DND-41 (cell line): ENCODE data around the gene ITGB7.

Experiments used
- ATAC-seq: fragments of 200-7000 bp; cut with Tn5 transposase; 3 replicates; pipeline ENCODE4 v1.9.1; 2021; ENCODE audit warnings: low read depth; ENCODE audit not compliant: insufficient read depth
- DNase-seq: peaks from one replicate; pipeline ENCODE4 v3.0.0-alpha.2; 2020
- H2AFZ ChIP-seq: 2 replicates; pipeline ENCODE4 v1.6.0; 2012; ENCODE audit warnings: low read depth, low read length
- H3K27ac ChIP-seq: 2 replicates; pipeline ENCODE4 v1.5.1; 2012; ENCODE audit warnings: low read length, inconsistent platforms
- H3K27me3 ChIP-seq: fragments of 200-600 bp; sonication (generic); 2 replicates; pipeline ENCODE4 v1.6.0; 2012; ENCODE audit warnings: low read length, mild to moderate bottlenecking, inconsistent platforms; ENCODE audit not compliant: insufficient read depth, poor library complexity
- H3K36me3 ChIP-seq: 2 replicates; pipeline ENCODE4 v1.5.1; 2012; ENCODE audit warnings: low read length, inconsistent platforms; ENCODE audit not compliant: insufficient read depth
- H3K4me1 ChIP-seq: 2 replicates; pipeline ENCODE4 v1.5.1; 2012; ENCODE audit warnings: mild to moderate bottlenecking, low read length; ENCODE audit not compliant: insufficient read depth
- H3K4me2 ChIP-seq: 2 replicates; pipeline ENCODE4 v1.6.0; 2012; ENCODE audit warnings: mild to moderate bottlenecking, moderate library complexity, low read length, inconsistent platforms; ENCODE audit not compliant: insufficient read depth
- H3K4me3 ChIP-seq, 2 experiments: fragments of 200-600 bp in 1 of 2; shearing (Covaris generic) in 1 of 2; 2 replicates each; pipeline ENCODE4 v1.5.1; 2012 to 2016; ENCODE audit warnings: inconsistent platforms in 2 of 2, low read length in 2 of 2, mild to moderate bottlenecking in 2 of 2, low read depth in 1 of 2, moderate library complexity in 1 of 2
- H3K79me2 ChIP-seq: 2 replicates; pipeline ENCODE4 v1.6.0; 2012; ENCODE audit warnings: low read length, inconsistent platforms; ENCODE audit not compliant: insufficient read depth
- H3K9ac ChIP-seq: 2 replicates; pipeline ENCODE4 v1.6.0; 2012; ENCODE audit warnings: low read depth, mild to moderate bottlenecking, inconsistent platforms, low read length, moderate library complexity
- H3K9me3 ChIP-seq: 2 replicates; pipeline ENCODE4 v1.5.1; 2012; ENCODE audit warnings: low read length, moderate library complexity, mild to moderate bottlenecking, inconsistent platforms; ENCODE audit not compliant: insufficient read depth, severe bottlenecking
- H4K20me1 ChIP-seq: 2 replicates; pipeline ENCODE4 v1.6.0; 2012; ENCODE audit warnings: low read length; ENCODE audit not compliant: insufficient read depth
- EZH2 ChIP-seq: IDR thresholded peaks from 3 replicates; pipeline ENCODE4 v1.6.1; 2012; ENCODE audit warnings: borderline replicate concordance, low read depth, mild to moderate bottlenecking, moderate library complexity, low read length, inconsistent platforms; ENCODE audit not compliant: severe bottlenecking
- TF ChIP-seq, protein P1 (sequence below): IDR thresholded peaks from 2 replicates; pipeline ENCODE4 v1.5.1; 2012; ENCODE audit warnings: borderline replicate concordance, low read length, moderate library complexity, mild to moderate bottlenecking; ENCODE audit not compliant: poor library complexity, severe bottlenecking; ENCODE audit errors: extremely low read depth

Gene ITGB7

GRCh38 chr12:53232646-53233461 lies 25.8 kb upstream of the ITGB7 start:
- peak overlapping the region; percentile 40 for H3K9ac ChIP-seq
- peak overlapping the region; percentile 6 to 58; a peak in 3 of 4 replicates for H3K4me3 ChIP-seq
- no peaks in the 10 kb centered on the region for H3K36me3 ChIP-seq
- no peaks in the 10 kb centered on the region for H3K27me3 ChIP-seq
- H2AFZ ChIP-seq: peak overlapping the region; percentile 62
- peaks cover 26% of the 10 kb centered on the region for H3K4me1 ChIP-seq
- ATAC-seq (peak; percentile 47), DNase-seq (peak; percentile 39)
- no peaks in the 10 kb centered on the region for H3K9me3 ChIP-seq
- no peaks in the 10 kb centered on the region for H4K20me1 ChIP-seq
- no peak overlapping the region for H3K27ac ChIP-seq
- peak overlapping the region; percentile 91 for H3K4me2 ChIP-seq
- no peak for TF ChIP-seq EZH2
- TF ChIP-seq, protein P1, sequence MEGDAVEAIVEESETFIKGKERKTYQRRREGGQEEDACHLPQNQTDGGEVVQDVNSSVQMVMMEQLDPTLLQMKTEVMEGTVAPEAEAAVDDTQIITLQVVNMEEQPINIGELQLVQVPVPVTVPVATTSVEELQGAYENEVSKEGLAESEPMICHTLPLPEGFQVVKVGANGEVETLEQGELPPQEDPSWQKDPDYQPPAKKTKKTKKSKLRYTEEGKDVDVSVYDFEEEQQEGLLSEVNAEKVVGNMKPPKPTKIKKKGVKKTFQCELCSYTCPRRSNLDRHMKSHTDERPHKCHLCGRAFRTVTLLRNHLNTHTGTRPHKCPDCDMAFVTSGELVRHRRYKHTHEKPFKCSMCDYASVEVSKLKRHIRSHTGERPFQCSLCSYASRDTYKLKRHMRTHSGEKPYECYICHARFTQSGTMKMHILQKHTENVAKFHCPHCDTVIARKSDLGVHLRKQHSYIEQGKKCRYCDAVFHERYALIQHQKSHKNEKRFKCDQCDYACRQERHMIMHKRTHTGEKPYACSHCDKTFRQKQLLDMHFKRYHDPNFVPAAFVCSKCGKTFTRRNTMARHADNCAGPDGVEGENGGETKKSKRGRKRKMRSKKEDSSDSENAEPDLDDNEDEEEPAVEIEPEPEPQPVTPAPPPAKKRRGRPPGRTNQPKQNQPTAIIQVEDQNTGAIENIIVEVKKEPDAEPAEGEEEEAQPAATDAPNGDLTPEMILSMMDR: no peak
- no peaks in the 10 kb centered on the region for H3K79me2 ChIP-seq

GRCh38 chr12:53231921-53232645 lies 25.0 kb upstream of the ITGB7 start, which contains the start of gene RARG:
Gene RARG, minus strand, starts transcription at chr12:53232209. Its CDS starts 4,664 bp downstream, at chr12:53227545.
- Histone ChIP-seq H3K27ac (no peak within 1 kb of the TSS), H3K36me3 (no peaks in the 10 kb centered on the region), H3K4me3 (peak within 1 kb of the TSS; percentile 6 to 58; a peak in 3 of 4 replicates), H3K27me3 (no peaks in the 10 kb centered on the region), H2AFZ (peak within 1 kb of the TSS; percentile 62), H4K20me1 (no peaks in the 10 kb centered on the region), H3K4me1 (peaks cover 26% of the 10 kb centered on the region), H3K9ac (peak within 1 kb of the TSS; percentile 45), H3K9me3 (no peaks in the 10 kb centered on the region), H3K79me2 (no peaks in the 10 kb centered on the region), H3K4me2 (peak within 1 kb of the TSS; percentile 91)
- TF ChIP-seq, protein P1: peak; percentile 6
- no peak for TF ChIP-seq EZH2
- DNase-seq (peak; percentile 77), ATAC-seq (peak; percentile 82)

- TF ChIP-seq, protein P1: no peak
- no peak for TF ChIP-seq EZH2
- ATAC-seq: no peak
- Histone ChIP-seq H3K4me2 (peak overlapping the region; percentile 91), H3K36me3 (no peaks in the 10 kb centered on the region), H3K27ac (no peak overlapping the region), H3K4me3 (peak overlapping the region in 1 of 2 experiments; percentile 51; a peak in 3 of 4 replicates), H3K27me3 (no peaks in the 10 kb centered on the region), H3K79me2 (no peaks in the 10 kb centered on the region), H2AFZ (peak overlapping the region; percentile 61), H3K9me3 (no peaks in the 10 kb centered on the region), H3K9ac (peak overlapping the region; percentile 45), H3K4me1 (peaks cover 26% of the 10 kb centered on the region), H4K20me1 (no peaks in the 10 kb centered on the region)
- no peak for DNase-seq
Measured at GRCh38 chr12:53231671-53231920, 24.5 kb upstream of the ITGB7 start.
